Islet precursor cell (in vitro differentiated cells): ENCODE data around the gene TTC28.
A peak's percentile ranks its signal among the peaks of the same experiment; 100 is the strongest.

Source experiments
- DNase-seq: peaks from one replicate; pipeline ENCODE4 v3.0.0-alpha.2; 2018

The TTC28 gene

GRCh38 chr22:28031383-28031922 is 648.2 kb downstream of the TTC28 start:
- no peak for DNase-seq

DNA sequence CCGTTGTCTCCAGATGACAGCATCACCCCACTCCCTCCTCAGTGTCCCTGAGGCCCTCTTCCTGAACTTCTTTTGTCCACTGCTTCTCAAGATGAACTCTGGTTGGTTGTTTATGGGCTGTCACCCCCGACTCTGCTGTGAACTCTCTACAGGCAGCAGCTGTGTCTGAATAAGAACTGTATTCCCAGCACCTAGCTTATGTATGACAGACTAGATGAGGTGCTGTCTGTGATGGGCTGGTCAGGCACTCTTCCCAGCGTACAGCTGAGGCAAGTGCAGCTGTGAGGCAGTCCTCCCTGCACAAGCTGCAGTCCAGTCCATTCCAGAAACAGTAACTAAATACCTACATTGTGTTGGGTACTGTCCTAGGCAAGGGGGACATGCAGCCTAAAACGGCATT is 649.2 kb downstream of the TTC28 start:
- DNase-seq: no peak

DNA sequence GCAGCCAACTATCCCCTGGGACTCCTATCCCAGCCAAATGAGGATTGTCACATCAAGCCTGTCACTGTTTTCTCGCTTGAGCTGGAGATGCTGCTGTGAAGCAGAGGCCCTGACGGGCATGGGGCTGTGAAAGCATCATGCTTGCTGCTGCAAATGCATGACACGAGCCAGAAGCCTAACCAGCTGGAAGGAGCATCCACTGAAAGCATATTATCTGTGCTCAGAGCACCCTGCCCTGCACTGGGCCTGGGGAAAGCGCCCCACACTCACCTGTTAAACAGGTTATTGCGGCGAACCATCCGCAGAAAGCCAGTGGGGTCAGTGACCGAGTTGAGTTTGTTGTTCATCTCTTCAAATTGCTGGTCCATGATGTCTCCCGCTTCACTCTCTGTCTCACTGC is 649.7 kb downstream of the TTC28 start:
- DNase-seq: no peak

DNA sequence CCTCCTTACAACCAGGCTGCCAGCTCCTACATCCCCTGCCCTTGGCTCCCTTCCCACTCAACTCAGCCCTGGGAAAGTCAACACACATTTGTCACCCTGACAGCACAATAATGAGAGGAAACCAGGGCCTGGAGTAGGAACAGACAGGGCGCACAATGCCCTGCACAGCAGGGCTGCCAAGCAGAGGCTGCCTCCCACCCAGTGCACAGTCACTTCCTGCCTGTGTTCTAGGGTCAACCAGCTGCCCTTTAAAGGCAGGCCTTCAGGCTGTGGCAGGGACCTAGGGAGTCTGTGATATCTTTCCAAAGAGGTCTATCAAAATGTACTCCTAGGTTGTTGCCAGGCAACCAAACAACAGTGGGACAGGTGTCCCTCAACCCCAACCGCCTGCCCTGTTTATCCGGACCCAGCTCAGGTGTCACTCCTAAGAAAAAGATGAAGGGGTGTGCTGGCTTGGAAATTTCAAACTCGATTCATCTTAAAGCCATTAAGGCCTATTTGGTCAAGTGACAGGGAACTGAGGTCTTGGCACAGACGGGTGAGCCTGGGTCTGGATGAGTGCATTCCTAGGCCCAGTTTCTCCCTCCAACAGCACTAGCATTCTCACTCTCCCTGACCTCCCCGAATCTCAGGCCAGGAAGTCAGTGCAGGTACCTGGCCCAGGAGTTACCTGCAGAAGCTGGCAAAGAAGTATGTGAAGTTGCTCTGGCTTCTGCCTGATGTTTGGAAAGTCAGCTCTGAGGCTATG is 650.3 kb downstream of the TTC28 start:
- DNase-seq: no peak

DNA sequence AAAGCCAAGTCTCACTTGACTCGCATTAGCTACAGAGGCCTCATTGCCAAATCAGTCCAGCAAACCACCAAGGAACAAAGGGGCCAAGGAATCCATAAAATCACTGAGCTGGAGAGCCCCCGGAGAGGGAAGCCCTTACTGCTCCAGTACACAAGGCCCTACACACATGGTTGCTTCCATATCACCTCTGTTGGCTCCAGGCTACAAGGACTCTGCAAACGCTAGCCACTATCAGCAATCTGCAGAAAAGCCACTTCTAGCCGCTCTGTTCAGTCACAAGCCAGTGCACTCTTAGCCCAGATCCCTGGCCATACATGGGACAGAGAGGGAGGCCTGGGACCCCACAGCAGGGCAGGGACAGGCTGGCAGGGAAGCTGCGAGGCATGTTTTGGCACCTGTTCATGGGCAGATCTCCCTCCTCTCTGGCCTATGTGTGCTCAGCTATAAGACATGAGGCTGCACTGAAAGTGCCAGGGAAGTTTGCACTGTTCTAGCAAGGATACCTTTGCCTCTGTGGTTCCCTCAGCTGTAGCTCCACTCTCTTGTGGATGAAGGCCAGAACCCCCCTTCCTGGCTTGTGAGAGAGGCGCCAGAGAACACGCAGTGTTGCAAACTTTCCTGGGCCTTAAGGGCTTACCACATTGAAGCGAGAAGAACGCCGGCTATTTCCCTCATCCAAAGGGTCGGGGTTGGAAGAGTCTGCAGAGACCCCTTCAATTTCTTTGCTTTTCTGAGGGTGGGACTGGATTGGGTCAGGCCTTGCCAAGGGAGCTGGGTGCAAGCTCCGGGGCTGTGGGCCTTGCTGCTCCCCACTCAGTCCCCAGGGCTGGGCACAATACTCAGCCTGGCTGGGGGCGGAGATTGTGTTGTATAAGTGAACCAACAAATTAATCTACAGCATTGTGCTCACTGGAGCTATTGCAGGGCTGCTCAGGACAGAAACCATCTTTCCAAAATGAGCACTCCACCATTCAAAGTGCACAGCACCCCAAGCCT is 651.9 kb downstream of the TTC28 start:
- no peak for DNase-seq

DNA sequence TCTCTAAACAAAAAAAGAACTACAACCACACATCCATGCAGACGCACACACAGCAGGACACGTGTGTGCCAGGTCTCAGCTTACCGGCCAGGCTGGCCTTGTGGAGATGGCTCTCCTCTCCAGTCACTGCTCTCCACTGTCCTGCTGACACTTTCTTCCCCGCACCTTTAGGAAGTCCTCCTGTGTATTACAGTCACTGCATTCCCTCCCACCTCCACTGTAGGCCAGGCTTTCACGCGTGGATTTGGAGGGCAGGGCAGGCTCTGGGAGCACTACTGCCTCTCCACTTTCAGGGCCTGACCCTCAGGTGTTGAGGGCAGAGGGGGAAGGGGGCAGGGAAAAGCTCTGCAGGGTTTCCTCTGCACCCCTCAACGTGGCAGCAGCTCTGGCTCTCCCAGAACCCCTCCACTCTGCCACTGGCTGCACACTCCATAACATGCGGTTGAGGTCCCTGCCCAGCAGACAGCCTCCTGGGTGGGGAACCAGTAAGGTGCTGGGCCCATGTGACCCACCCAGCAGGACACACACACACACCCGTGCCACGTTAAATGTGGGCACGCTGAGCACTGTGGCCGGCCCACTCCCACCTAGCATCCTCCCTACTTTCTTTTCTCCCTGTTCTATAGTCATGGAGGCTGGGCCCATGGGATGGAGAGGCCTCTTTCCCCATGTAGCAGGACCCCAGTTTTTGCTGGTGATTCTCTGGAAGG is 653.6 kb downstream of the TTC28 start:
- no peak for DNase-seq

GRCh38 chr22:28025333-28025732 is 654.3 kb downstream of the TTC28 start:
- DNase-seq: no peak

- DNase-seq: no peak
Measured at GRCh38 chr22:28024422-28024888, 655.2 kb downstream of the TTC28 start.

- no peak for DNase-seq
Measured at GRCh38 chr22:28023774-28024173, 655.9 kb downstream of the TTC28 start.

DNA sequence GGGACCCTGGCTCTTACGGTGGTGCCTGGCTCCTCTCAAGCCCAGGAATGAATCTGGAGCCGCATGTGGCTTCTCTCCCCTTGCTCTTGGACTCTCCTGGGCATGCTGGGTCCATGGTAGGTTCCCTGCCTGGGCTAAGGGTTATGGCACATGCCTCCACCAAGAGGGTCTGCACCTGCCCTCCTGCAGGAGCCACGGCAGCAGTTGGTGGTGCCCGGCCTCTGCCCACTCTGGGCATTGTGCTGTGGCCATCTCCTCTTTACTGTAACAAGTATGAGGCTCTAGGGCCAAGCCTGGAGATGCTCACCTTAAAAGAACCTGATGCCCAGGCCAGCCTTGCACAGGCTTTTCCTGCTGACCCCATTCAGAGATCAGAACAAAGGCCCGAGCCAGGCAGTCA is 656.6 kb downstream of the TTC28 start:
- no peak for DNase-seq

DNA sequence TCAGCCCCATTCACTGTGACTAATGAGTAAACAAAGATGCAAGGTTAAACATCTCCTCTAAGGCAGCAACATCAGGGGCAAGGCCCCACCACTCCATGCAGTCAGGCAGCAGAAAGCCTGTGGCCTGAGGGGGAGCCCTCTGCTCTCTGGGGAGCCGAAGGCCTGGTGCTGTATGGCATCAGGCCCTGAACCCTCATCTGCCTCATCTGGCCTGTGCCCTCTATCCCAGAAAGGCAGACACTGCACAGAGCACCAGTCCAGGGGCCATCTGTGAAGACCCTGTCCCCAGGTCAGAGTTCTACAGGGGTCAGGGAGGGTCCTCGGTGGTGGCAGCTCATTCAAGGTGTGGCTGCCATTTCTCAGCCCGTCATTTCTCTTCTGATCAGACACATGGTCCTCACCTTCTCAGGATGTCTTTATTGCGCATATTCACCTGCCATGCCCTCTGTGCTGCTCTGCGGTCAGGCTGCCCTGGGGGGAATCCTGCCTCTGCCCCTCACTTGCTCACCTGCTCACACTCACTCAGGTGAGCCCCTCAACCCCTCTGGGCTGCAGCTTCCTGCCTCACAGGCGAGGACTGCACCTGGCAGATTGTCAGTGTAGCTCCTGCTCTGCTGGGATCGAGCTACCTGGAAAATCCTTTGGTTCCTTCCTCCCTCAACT is 657.5 kb downstream of the TTC28 start:
- no peak for DNase-seq

DNA sequence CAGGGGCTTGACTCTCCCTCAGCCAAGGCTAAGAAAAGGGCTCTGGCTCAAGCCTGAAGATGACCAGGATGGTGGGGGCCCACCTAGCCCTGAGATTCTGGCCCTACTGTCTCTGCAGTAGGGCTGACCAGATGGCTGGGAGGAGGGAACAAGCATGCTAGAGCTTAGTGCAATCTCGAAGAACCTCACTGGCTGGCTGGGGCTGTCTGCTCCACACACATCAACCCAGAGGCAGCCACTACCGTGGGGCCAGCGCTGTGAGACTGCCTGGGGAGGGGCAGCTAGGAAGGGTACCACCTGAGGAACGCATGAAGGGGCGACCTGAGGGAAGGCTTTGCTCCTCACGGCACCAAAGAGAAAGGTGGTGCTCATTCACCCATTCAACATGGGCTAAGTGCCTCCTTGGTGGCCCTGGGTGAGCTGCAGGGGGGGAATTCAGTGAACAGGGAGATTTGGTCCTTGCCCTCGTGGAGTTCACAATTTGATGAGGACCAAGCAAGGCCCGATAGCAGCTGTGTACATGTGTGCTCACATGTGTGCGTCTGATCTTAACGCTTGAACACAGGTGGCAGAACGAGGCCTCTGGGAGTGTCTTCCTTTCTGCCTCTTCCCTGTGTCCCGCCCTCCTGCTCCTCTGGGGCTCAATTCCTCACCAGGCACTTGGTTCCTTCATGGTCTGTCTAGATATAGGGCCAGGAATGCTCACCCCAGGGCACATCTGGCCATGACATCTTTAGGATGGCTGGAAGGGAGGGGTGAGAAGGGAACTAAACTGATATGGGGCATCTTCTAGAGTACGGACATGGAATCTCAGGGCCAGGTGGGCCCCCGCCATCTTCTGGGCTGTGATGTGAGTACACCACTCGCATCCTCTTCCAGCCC is 658.3 kb downstream of the TTC28 start:
- no peak for DNase-seq

DNA sequence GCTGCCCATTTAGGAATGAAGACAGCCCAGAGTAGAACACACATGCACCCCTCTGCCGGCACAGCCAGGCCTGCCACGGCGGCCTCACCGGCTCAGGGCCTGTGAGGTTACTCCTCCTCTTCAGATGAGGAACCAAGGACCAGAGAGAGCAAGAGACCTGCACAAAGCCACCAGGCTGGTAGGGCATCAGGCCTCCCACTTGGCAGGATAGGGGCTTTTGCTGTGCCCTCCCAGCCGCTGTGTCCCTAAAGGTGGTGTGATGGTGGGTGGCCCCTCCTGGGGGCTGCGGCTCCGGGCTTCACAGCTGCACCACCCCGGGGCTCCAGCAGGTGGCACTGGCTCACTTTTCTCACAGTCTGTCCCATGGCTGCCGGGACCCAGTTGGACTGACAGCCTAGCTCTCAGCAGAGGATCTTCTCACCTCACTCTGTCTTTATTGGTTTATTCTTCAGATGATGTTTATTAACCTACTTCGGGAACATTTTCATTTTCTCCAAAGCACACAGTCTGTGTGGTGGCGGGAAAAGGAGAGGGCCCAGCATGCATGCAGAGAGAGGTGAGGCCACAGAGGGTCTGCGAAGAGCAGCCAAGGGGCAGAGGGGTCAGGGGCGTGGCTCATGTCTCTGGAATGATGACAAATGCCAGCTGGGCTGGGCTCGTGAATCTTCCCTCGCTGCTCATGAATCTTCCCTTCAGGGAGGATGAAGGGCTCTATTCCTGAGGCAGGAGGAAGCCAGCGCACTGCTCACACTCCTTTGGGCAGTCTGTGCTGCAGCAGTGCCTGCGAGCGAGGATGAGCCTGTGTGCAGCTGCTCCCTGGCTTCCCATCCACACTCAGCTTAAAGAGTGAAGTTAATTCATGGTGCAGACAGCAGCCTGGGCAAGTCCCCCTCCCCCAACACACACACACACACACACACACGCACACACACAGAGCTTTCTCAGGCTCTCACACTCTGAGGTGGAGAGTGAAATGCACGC is 659.5 kb downstream of the TTC28 start:
- DNase-seq: peak; percentile 88

- DNase-seq: no peak
Measured at GRCh38 chr22:28019360-28019759, 660.3 kb downstream of the TTC28 start.

GRCh38 chr22:28018461-28018927 is 661.1 kb downstream of the TTC28 start:
- DNase-seq: no peak

- DNase-seq: no peak
Measured at GRCh38 chr22:28017859-28018258, 661.8 kb downstream of the TTC28 start.

GRCh38 chr22:28017558-28017820 is 662.2 kb downstream of the TTC28 start:
- DNase-seq: no peak

GRCh38 chr22:28016781-28017557 is 662.7 kb downstream of the TTC28 start:
- no peak for DNase-seq
